ENCODE measurements around the gene KIF13A. TPM values are rescaled to one million over a fixed set of nuclear protein-coding genes. Genes with fewer than 3 reads are reported as not detected.
"Not testable (repeated sequence)": the region's sequence is repeated elsewhere in the genome, so short reads cannot be mapped to it uniquely, and the experiment has no call there.

The KIF13A gene
- total RNA-seq (ENCODE audit: insufficient read depth, low replicate concordance): 51.3 TPM

DNA sequence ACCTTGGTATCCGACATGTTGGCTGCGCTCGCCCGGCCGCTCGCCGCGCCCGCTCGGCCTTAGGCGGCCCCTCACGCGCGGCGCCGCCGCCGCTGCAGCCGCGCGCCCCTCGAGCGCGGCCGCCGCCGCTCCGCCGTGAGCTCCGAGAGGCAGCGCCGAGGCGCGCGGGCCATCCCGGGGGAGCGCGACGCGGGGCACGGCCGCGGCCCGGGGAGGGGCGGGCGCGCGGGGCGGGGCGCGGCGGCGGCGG is at the start of gene KIF13A:
Gene KIF13A, minus strand, starts transcription at position 189 of the 250 bp plus-strand sequence. Its CDS starts 172 bp downstream, at position 17.
- DNase-seq (ENCODE audit: low spot score): no peak

DNA sequence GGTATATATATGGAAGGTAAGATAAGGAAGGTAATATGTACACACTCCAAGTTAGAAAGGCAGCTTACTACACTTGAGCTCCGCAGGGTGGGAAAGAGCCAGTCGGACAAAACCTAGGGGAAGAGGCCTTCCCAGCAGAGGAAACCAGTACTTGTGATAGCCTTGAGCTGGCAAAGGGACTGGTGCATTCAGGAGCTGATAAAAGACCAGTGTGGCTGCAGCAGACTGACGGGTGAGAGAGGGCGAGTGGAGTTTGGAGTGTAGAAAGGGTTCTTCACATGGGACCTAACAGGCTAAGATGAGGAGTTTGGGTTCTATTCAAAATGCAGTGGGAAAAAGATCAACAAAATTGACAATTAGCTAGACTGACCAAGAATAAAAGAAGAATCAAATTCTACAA is 49.3 kb upstream of the KIF13A start:
- no peak for DNase-seq (ENCODE audit: low spot score)

DNA sequence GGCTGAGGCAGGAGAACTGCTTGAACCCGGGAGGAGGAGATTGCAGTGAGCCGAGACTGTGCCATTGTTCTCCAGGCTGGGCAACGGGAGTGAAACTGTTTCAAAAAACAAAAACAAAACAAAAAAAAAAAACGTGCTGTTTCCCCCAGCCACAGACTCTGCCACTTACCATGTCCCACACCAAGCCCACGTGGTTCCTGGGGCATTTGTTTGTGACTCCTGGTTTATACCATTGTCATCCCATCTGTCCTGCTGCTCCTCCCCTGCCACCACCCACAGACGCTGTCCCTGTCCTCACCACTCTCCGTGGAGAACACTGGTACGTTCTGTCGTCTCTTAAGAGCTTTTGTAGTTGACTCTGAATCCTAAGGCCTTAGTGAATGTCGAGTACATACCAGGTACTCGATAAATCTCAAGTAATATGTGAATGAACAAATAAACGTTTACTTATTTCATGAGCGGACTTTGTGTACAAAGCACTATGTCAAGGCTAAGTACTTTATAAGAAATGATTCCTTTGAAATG is 48.0 kb upstream of the KIF13A start:
- no peak for DNase-seq (ENCODE audit: low spot score)

GRCh38 chr6:18034798-18035202 is 47.4 kb upstream of the KIF13A start:
- no peak for DNase-seq (ENCODE audit: low spot score)

DNA sequence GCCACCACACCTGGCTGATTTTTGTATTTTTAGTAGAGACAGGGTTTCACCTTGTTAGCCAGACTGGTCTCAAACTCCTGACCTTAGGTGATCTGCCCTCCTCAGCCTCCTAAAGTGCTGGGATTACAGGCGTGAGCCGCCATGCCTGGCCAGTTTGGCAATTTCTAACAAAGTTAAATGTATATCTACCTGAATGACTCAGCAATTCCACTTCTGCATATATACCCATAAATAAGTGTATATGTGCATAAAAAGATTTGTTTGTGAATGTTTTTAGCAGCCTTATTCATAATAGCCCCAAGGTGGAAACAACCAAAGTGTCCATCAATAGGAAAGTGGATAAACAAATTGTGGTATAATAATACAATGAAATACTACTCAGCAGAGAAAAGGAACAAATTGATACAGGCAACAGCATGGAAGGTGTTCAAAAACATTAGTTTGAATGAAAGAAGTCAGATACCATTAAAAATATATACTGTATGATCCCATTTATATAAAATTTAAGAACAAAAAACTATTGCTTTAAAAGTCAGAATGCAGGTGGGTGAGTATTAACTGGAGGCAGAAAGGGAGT is 44.3 kb upstream of the KIF13A start:
- DNase-seq (ENCODE audit: low spot score): no peak

GRCh38 chr6:18031189-18031588 is 43.8 kb upstream of the KIF13A start:
- no peak for DNase-seq (ENCODE audit: low spot score)

DNA sequence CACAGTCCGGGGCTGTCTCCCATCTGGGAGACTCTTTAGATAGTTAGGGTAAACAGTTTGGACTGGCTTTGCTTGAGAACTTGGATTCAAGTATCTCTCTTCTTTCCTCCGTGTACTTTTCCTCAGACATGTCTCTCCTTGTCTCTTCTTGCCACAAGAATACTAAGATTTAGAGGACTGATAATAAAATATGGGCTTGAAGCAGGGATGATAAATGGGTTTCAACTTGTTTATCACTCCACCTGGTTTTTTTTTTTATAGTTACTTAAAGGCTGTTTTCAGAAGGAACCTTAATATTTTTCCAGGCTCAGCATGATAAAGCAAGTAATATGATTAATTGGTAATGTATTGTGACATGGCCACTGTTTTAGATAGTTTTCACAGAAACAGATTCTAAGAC is 40.9 kb upstream of the KIF13A start:
- DNase-seq (ENCODE audit: low spot score): peak; percentile 59

DNA sequence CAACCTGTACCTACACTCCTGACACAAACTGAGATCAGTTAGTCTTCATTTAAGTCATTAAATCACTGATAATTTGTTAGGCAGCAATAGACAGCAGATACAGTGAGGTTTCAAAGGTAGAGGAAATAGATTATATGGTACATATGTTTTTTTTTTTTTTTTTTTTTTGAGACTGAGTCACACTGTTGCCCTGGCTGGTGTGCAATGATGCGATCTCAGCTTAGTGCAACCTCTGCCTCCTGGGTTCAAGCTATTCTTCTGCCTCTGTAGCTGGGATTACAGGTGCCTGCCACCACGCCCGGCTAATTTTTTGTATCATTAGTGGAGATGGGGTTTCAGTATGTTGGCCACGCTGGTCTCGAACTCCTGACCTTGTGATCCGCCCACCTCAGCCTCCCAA is 38.2 kb upstream of the KIF13A start:
- no peak for DNase-seq (ENCODE audit: low spot score)

DNA sequence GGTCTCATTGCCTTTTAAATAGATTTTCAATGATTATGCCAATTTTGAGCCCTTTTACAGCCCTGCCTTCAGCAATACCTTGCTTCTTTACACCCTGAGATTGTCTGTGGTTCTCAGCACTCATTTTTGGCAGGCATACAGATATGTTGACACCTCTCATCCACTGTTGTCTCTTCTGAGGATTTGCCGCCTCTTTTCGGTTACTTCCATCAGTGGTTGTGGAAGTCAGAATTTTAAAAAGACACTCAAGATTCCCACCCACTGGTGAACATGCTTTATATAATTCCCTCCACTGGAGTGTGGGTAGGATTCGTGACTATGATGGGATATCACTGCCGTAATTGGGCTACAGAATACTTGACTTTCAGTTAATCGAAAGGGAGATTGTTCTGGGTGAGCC is 37.4 kb upstream of the KIF13A start:
- DNase-seq (ENCODE audit: low spot score): no peak

DNA sequence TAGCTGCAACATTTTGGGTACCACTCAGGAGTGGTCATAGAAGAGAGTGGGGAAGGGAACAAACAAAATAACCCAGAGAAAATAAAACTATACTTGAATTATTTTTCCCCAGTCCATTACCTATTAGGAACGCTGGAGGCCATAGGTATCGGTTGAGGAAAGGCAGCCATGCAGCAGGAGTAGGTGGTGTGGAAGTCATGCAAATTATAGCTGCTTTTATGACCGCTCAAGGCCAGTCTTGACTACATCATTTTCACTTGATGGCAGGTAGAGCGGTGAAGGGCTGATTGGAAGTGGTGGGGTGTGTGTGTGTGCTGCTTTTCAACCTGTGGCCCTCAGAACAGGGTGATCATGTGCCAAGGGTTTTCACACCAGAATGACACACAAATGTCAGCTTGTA is 36.5 kb upstream of the KIF13A start:
- no peak for DNase-seq (ENCODE audit: low spot score)

DNA sequence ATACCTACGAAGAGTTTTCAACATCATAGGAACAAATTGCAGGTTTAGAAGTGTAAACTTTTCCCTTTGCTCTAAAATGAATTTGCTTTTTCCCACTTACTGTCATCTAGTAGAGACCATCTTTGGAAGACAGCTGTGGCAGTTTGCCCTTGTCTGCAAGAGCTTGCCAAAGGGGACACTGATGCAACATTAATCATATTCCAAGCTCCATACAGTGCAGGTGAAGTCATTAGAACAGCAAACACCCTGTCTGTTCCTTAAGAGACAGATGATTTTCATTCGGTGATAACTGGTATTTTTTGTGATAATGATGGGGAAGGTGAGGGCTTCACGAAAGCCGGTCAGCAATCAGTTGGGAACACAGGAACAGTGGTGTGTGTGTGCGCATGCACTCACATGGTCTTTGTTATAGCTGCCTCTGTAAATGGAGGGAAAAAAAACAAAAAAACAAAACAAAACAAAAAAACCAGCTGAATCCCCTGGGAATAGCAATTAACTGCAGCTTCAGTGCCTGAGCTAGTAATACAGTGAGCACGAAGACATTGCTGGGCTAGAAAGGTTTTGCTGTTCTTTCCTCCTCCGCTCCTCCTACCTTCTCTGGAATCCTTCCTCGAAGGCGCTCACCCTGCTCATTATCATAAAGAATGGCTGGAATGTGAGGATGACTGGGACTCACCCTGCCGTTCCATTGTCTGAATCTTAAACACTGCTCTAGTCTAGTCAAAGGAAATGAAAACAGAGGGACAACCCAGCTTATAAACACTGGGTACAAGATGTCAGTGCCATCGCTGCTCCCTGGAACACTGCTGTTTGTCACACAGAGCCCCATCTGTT is 35.2 kb upstream of the KIF13A start:
- peak; percentile 42 for DNase-seq (ENCODE audit: low spot score)

GRCh38 chr6:18021166-18021850 is 33.9 kb upstream of the KIF13A start:
- peak; percentile 38 for DNase-seq (ENCODE audit: low spot score)

DNA sequence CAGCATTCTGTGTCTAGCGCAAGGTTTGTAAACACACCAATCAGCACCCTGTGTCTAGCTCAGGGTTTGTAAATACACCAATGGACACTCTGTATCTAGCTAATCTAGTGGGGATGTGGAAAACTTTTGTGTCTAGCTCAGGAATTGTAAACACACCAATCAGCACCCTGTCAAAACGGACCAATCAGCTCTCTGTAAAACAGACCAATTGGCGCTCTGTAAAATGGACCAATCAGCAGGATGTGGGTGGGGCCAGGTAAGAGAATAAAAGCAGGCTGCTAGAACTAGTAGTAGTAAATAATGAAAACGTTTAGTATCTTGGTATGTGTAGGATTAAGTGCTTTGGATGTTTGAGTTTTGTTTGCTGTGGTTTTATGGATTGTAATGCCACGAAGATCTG is 33.1 kb upstream of the KIF13A start:
- DNase-seq (ENCODE audit: low spot score): not testable (repeated sequence)

GRCh38 chr6:18019539-18020534 is 32.4 kb upstream of the KIF13A start:
- DNase-seq (ENCODE audit: low spot score): no peak

GRCh38 chr6:18019133-18019532 is 31.7 kb upstream of the KIF13A start:
- DNase-seq (ENCODE audit: low spot score): not testable (repeated sequence)

DNA sequence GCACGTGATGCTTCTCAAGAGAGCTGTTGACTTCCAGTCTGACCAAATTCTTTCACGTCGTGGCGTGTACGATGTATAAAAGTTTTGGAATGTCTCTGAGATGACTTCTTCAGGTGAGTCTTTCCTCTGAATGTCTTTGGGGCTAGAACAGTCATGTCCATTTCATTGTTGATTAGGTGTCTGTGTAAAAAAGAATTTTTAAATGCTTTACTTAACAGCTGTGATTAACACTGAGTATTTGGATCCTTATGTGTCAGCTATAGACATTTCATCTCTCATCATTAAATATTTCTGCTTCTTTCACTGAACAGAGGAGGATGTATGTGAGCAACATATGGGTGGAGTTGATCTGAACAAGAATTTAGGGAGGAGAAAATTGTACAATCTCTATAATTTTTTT is 29.3 kb upstream of the KIF13A start:
- peak; percentile 73 for DNase-seq (ENCODE audit: low spot score)

- DNase-seq (ENCODE audit: low spot score): no peak
These were observed 28.7 kb upstream of the KIF13A start for GRCh38 chr6:18016133-18016532.

- DNase-seq (ENCODE audit: low spot score): no peak
These were observed 23.9 kb upstream of the KIF13A start for GRCh38 chr6:18011287-18011686.

- DNase-seq (ENCODE audit: low spot score): not testable (repeated sequence)
These were observed 23.1 kb upstream of the KIF13A start for GRCh38 chr6:18010540-18010939.

- no peak for DNase-seq (ENCODE audit: low spot score)
These were observed 17.0 kb upstream of the KIF13A start for GRCh38 chr6:18004256-18004985.

DNA sequence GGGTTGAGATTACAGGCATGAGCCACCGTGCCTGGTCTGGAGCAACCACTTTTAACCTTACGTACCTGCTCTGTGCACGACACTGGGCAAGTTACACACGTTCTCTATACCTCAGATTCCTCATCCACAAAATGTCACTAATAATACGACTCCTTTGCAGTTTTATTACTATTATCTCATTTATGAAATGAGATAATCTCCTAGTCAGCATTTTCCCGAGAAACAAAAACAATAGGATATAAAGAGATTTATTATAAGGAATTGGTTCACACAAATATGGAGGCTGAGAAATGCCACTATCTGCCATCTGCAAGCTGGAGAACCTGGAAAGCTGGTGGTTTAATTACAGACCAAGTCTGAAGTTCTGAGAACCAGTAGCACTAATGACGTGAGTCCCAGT is 12.0 kb upstream of the KIF13A start:
- no peak for DNase-seq (ENCODE audit: low spot score)

Data from umbilical cord (tissue), 2 donors.